ENCODE measurements around the gene PDP2. TPM values are rescaled to one million over a fixed set of nuclear protein-coding genes. Genes with fewer than 3 reads are reported as not detected.
A peak's percentile ranks its signal among the peaks of the same experiment; 100 is the strongest.

The PDP2 gene
- total and polyA plus RNA-seq, 9 of the 15 experiments (the other 6 are each of a cell fraction or from before 2014, with no cell fraction given) = 2.5 to 24.3 (median 7.2) TPM

DNA sequence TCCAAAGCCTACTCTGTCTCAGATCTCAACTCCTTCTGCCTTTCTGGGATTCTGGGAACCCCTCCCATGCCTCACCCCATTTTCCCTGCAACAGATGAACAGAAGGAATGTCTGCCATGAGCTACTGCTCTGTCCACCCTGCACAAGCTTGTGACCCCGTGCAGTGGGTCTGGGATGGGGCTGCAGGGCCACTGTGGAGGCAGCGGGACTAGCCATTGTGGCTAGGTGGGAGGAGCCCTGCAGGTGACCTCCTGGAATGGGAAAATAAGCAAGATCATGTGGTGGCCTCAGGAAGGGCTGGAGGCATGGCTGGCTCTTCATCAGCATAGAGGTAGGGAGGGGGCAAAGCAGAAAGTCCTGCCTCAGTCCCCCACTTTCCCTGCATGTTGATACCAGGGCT is 13.7 kb downstream of the PDP2 start:
- no TSS peak for BruUV-seq (replicated peaks)
- Histone ChIP-seq H3K9me1 (ENCODE audit: control insufficient read depth, insufficient read depth, low read length) (no peaks in the 10 kb centered on the region), H3K9me3 (replicated peaks; ENCODE audit: control insufficient read depth, insufficient read depth, low read depth, low read length) (no peaks in the 10 kb centered on the region), H3K4me1 (replicated peaks in 1 of 2; ENCODE audit: control insufficient read depth in 2 of 2, insufficient read depth in 2 of 2, low read length in 2 of 2) (peaks cover 4 to 15% of the 10 kb centered on the region in 2 experiments; a peak in 4 of 5 replicates), H3K4me2 (ENCODE audit: insufficient read depth, low read length) (no peak overlapping the region), H4K20me1 (replicated peaks; ENCODE audit: control insufficient read depth, insufficient read depth, low read length) (no peaks in the 10 kb centered on the region), H3K27me3 (ENCODE audit: control insufficient read depth in 2 of 2, insufficient read depth in 2 of 2, low read length in 2 of 2) (no peaks in the 10 kb centered on the region), H3K36me3 (ENCODE audit: control insufficient read depth, insufficient read depth, low read length) (peaks cover 13% of the 10 kb centered on the region; the same call in 1 of the 3 replicates), H3K9ac (ENCODE audit: insufficient read depth in 1 of 2, low read depth in 2 of 2, low read length in 2 of 2) (no peak overlapping the region), H3K79me2 (ENCODE audit: control insufficient read depth, insufficient read depth, low read length) (no peaks in the 10 kb centered on the region), H3K27ac (ENCODE audit: extremely low read depth, low read depth, low read length) (no peak overlapping the region), H2AFZ (ENCODE audit: low read depth, low read length) (no peak overlapping the region), H3K4me3 (no peak overlapping the region)
- POLR2A ChIA-PET = interaction anchor here (3.0 kb wide), 1 partner anchor 34 kb away, joined by 15 read pairs; no protein-coding TSS in a partner anchor
- WGBS (ENCODE audit: insufficient coverage, low coverage, missing lambda C conversion rate) = 55% methylated on average over 2 of the region's 2 CpGs
- DNase-seq (ENCODE audit: extremely low read depth in 1 of 4, low spot score in 3 of 4) (no peak), ATAC-seq (no peak), FAIRE-seq (no peak)
- in situ Hi-C loops (cut with MboI) = no loop called here
- CTCF ChIA-PET (ENCODE audit: low intra/inter-chr PET ratio) = interaction anchor here (2.8 to 4.3 kb wide), 2 partner anchors 31 to 34 kb away, joined by 10 to 41 read pairs; partner anchors contain the start of gene RRAD
- TF ChIP-seq MYNN (IDR thresholded peaks at IDR 0.05) (no peak), MYNN (CRISPR knock-in tag; IDR thresholded peaks at IDR 0.05) (no peak)
- intact Hi-C loops (cut with micrococcal nuclease) = no loop called here

DNA sequence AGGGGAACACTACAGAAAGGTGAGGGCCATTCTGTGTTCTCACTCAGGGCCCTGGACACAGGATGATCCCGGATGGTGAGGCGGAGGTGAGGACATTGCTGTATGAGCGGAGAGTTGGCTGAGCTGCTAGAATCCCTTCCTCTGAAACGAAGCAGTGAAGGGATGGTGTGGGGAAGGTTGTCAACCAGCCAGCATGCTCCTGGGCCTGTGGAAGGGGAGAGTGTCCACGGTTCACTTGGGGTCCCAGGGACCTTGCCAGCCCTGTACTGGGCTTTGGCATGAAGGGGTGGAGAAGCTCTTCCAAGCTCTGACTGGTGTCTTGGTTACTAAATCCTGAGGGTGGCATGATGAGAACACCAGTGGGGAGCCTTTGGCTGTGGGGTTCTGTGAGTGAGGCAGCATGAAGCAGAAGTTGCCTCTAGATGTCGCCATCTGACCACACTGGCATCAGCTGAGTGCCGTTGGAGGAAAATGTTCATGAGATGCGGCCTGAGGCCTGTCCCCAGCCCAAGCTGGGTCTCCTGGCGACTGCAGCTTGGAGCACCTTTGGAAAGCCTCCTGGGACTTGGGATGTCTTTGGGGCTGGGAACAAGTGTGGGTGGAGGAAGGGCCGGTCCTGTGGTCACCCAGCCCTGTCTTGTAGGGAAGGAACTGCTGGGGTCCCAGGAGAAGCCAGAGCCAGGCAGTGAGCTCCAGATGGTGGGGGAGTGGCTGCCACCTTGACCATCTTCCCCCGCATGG is 14.8 kb downstream of the PDP2 start:
- no TSS peak for BruUV-seq (replicated peaks)
- in situ Hi-C loops (cut with MboI) (loop anchor here (5.0 kb wide), 1 partner anchor 37 kb away; the partner anchor contains the start of gene CIAO2B), intact Hi-C loops (cut with micrococcal nuclease) (loop anchor here (1.0 to 5.0 kb wide), 3 partner anchors 33 to 122 kb away; no protein-coding TSS in a partner anchor)
- H4K20me1 ChIP-seq (replicated peaks; ENCODE audit: control insufficient read depth, insufficient read depth, low read length) = no peaks in the 10 kb centered on the region
- no peaks in the 10 kb centered on the region for H3K27me3 ChIP-seq (ENCODE audit: control insufficient read depth in 2 of 2, insufficient read depth in 2 of 2, low read length in 2 of 2)
- no peak overlapping the region for H3K4me3 ChIP-seq
- CTCF ChIA-PET (ENCODE audit: low intra/inter-chr PET ratio) = interaction anchor here (0.6 to 4.3 kb wide), 6 partner anchors 30 to 84 kb away, joined by 3 to 41 read pairs (median 4); partner anchors contain the start of genes CES2 and RRAD
- H3K4me2 ChIP-seq (ENCODE audit: insufficient read depth, low read length) = no peak overlapping the region
- H3K79me2 ChIP-seq (ENCODE audit: control insufficient read depth, insufficient read depth, low read length) = no peaks in the 10 kb centered on the region
- POLR2A ChIA-PET = interaction anchor here (0.6 to 3.0 kb wide), 4 partner anchors 15 to 281 kb away, joined by 3 to 15 read pairs (median 3); partner anchors contain the start of gene PDP2
- WGBS (ENCODE audit: insufficient coverage, low coverage, missing lambda C conversion rate) = 11% methylated on average over 10 of the region's 11 CpGs
- ATAC-seq = peak; percentile 87
- no peak overlapping the region for H3K27ac ChIP-seq (ENCODE audit: extremely low read depth, low read depth, low read length)
- H3K9me3 ChIP-seq (replicated peaks; ENCODE audit: control insufficient read depth, insufficient read depth, low read depth, low read length) = no peaks in the 10 kb centered on the region
- H3K9me1 ChIP-seq (ENCODE audit: control insufficient read depth, insufficient read depth, low read length) = no peaks in the 10 kb centered on the region
- peaks cover 14 to 23% of the 10 kb centered on the region in 2 experiments for H3K4me1 ChIP-seq (replicated peaks in 1 of 2; ENCODE audit: control insufficient read depth in 2 of 2, insufficient read depth in 2 of 2, low read length in 2 of 2)
- peak; percentile 57 to 88 (median 64) for DNase-seq (ENCODE audit: extremely low read depth in 1 of 4, low spot score in 3 of 4)
- FAIRE-seq = peak; percentile 94
- H3K9ac ChIP-seq (ENCODE audit: insufficient read depth in 1 of 2, low read depth in 2 of 2, low read length in 2 of 2) = peak overlapping the region in 1 of 2 experiments; percentile 75; a peak in 2 of 4 replicates
- peak overlapping the region; percentile 38; the same call in 1 of the 2 replicates for H2AFZ ChIP-seq (ENCODE audit: low read depth, low read length)
- H3K36me3 ChIP-seq (ENCODE audit: control insufficient read depth, insufficient read depth, low read length) = peaks cover 10% of the 10 kb centered on the region; the same call in 1 of the 3 replicates
- TF ChIP-seq ARID1B (IDR thresholded peaks at IDR 0.05) = no peak
- TF ChIP-seq ZNF384 (IDR thresholded peaks at IDR 0.05; ENCODE audit: low read depth, low read length) = 0 out of 2 replicates have a peak, but pooled peaks have one; percentile 15
- TF ChIP-seq ZFX (CRISPR knock-in tag; IDR thresholded peaks at IDR 0.05) = peak; percentile 59
- TF ChIP-seq, protein P1, sequence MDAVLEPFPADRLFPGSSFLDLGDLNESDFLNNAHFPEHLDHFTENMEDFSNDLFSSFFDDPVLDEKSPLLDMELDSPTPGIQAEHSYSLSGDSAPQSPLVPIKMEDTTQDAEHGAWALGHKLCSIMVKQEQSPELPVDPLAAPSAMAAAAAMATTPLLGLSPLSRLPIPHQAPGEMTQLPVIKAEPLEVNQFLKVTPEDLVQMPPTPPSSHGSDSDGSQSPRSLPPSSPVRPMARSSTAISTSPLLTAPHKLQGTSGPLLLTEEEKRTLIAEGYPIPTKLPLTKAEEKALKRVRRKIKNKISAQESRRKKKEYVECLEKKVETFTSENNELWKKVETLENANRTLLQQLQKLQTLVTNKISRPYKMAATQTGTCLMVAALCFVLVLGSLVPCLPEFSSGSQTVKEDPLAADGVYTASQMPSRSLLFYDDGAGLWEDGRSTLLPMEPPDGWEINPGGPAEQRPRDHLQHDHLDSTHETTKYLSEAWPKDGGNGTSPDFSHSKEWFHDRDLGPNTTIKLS (IDR thresholded peaks at IDR 0.05; ENCODE audit: borderline replicate concordance, low read depth) = no peak
- TF ChIP-seq, protein P2, sequence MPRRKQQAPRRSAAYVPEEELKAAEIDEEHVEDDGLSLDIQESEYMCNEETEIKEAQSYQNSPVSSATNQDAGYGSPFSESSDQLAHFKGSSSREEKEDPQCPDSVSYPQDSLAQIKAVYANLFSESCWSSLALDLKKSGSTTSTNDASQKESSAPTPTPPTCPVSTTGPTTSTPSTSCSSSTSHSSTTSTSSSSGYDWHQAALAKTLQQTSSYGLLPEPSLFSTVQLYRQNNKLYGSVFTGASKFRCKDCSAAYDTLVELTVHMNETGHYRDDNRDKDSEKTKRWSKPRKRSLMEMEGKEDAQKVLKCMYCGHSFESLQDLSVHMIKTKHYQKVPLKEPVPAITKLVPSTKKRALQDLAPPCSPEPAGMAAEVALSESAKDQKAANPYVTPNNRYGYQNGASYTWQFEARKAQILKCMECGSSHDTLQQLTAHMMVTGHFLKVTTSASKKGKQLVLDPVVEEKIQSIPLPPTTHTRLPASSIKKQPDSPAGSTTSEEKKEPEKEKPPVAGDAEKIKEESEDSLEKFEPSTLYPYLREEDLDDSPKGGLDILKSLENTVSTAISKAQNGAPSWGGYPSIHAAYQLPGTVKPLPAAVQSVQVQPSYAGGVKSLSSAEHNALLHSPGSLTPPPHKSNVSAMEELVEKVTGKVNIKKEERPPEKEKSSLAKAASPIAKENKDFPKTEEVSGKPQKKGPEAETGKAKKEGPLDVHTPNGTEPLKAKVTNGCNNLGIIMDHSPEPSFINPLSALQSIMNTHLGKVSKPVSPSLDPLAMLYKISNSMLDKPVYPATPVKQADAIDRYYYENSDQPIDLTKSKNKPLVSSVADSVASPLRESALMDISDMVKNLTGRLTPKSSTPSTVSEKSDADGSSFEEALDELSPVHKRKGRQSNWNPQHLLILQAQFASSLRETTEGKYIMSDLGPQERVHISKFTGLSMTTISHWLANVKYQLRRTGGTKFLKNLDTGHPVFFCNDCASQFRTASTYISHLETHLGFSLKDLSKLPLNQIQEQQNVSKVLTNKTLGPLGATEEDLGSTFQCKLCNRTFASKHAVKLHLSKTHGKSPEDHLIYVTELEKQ (CRISPR knock-in tag; IDR thresholded peaks at IDR 0.05) = no peak
- peak; percentile 81; the same call in 1 of the 2 replicates for TF ChIP-seq RB1 (IDR thresholded peaks at IDR 0.05; ENCODE audit: low read depth)
- no peak for TF ChIP-seq ZBTB7A (IDR thresholded peaks at IDR 0.05; ENCODE audit: borderline replicate concordance, control insufficient read depth, low read depth, low read length)

Data from K562 (cell line).